HCT116 (cell line): ENCODE results near the gene FAM50A. TPM values are rescaled to one million over a fixed set of nuclear protein-coding genes. Genes with fewer than 3 reads are reported as not detected.
A peak's percentile ranks its signal among the peaks of the same experiment; 100 is the strongest.

ENCODE experiments used
- ATAC-seq: fragments of 200-7000 bp; cut with Tn5 transposase; 2 replicates; pipeline ENCODE4 v1.9.1; 2020; ENCODE audit warnings: mild to moderate bottlenecking, moderate library complexity
- BruUV-seq: library from RNA; stranded (reverse); fragments of 400-500 nt; replicated peaks from 2 replicates; lab custom pipeline; 2021; lab: Mats Ljungman, UMichigan
- CTCF ChIA-PET: fragments of 300-600 bp; sonication (Branson Sonifier 250); formaldehyde crosslinking; loops from one replicate; lab custom pipeline; 2021; ENCODE audit warnings: antibody characterized with exemption; lab: Charles Lee
- POLR2A ChIA-PET: fragments of 300-600, 350-600 bp; sonication (Branson Sonifier 250); formaldehyde crosslinking; loops from one replicate; lab custom pipeline; 2021; ENCODE audit warnings: antibody characterized with exemption; lab: Charles Lee
- RAD21 ChIA-PET, 2 experiments: fragments of 300-600 bp; sonication (Branson Sonifier 250); formaldehyde crosslinking; loops; one replicate each; lab custom pipeline; 2023; ENCODE audit warnings: low total read pairs in 2 of 2; ENCODE audit not compliant: uncharacterized antibody in 2 of 2, unreplicated experiment in 2 of 2, low non-redundant PET in 1 of 2; lab: Charles Lee
- DNase-seq: peaks from one replicate; pipeline ENCODE4 v3.0.0-alpha.2; 2010; ENCODE audit warnings: low read depth, low spot score
- H2AFZ ChIP-seq: fragments of 200-600 bp; shearing (Covaris generic), sonication (generic); 2 replicates; pipeline ENCODE4 v1.6.1; 2017; ENCODE audit warnings: low read depth, mixed run types, mixed read lengths, antibody characterized with exemption, low read length; ENCODE audit not compliant: poor library complexity, severe bottlenecking
- H3K27ac ChIP-seq: 2 replicates; pipeline ENCODE4 v1.5.1; 2012; ENCODE audit warnings: low read depth, low read length
- H3K27me3 ChIP-seq: fragments of 200-600 bp; sonication (generic); 2 replicates; pipeline ENCODE4 v1.6.1; 2016; ENCODE audit warnings: mixed run types, low read length, mixed read lengths; ENCODE audit not compliant: insufficient read depth
- H3K36me3 ChIP-seq, 2 experiments: fragments of 200-500 bp in 1 of 2; fragments of 200-600 bp in 1 of 2; sonication (Bioruptor generic) in 1 of 2; sonication (generic) in 1 of 2; 2 replicates each; pipeline versions ENCODE4 v1.5.1 to v1.6.1; 2014 to 2016; ENCODE audit warnings: low read length in 2 of 2, inconsistent platforms in 1 of 2, mixed read lengths in 1 of 2, mixed run types in 1 of 2; ENCODE audit not compliant: insufficient read depth in 2 of 2, control insufficient read depth in 1 of 2
- H3K4me1 ChIP-seq, 2 experiments: fragments of 200-600 bp in 1 of 2; sonication (generic) in 1 of 2; 2 replicates each; pipeline versions ENCODE4 v1.5.1 to v1.6.1; 2012 to 2017; ENCODE audit warnings: low read length in 2 of 2, inconsistent platforms in 1 of 2, mild to moderate bottlenecking in 1 of 2, mixed read lengths in 1 of 2, mixed run types in 1 of 2, moderate library complexity in 1 of 2; ENCODE audit not compliant: insufficient read depth in 2 of 2, control insufficient read depth in 1 of 2
- H3K4me2 ChIP-seq: fragments of 200-600 bp; sonication (generic); 2 replicates; pipeline ENCODE4 v1.6.1; 2017; ENCODE audit warnings: mixed run types, low read length, mixed read lengths
- H3K4me3 ChIP-seq, 2 experiments: fragments of 200-600 bp in 1 of 2; sonication (generic) in 1 of 2; replicated peaks in 1 of 2; 2 replicates each; pipeline ENCODE4 v1.5.1; 2011 to 2016; ENCODE audit warnings: low read length in 2 of 2, control low read depth in 1 of 2, low read depth in 1 of 2, mild to moderate bottlenecking in 1 of 2, mixed read lengths in 1 of 2, mixed run types in 1 of 2
- H3K79me2 ChIP-seq: fragments of 200-600 bp; sonication (generic); 2 replicates; pipeline ENCODE4 v1.6.1; 2017; ENCODE audit warnings: mild to moderate bottlenecking, mixed run types, low read length, moderate library complexity, mixed read lengths; ENCODE audit not compliant: insufficient read depth
- H3K9ac ChIP-seq: fragments of 200-600 bp; sonication (generic); 2 replicates; pipeline ENCODE4 v1.6.1; 2016; ENCODE audit warnings: low read length, mixed read lengths
- H3K9me2 ChIP-seq: fragments of 200-600 bp; sonication (generic), shearing (Covaris generic); 2 replicates; pipeline ENCODE4 v1.6.1; 2017; ENCODE audit warnings: mixed run types, mild to moderate bottlenecking, moderate library complexity; ENCODE audit not compliant: insufficient read depth
- H3K9me3 ChIP-seq, 2 experiments: fragments of 200-500 bp in 1 of 2; fragments of 200-600 bp in 1 of 2; sonication (Bioruptor generic) in 1 of 2; sonication (generic) in 1 of 2; 2 replicates each; pipeline ENCODE4 v1.6.1; 2014 to 2017; ENCODE audit warnings: low read length in 2 of 2, mixed read lengths in 2 of 2, inconsistent platforms in 1 of 2, low read depth in 1 of 2, mild to moderate bottlenecking in 1 of 2, mixed run types in 1 of 2, moderate library complexity in 1 of 2; ENCODE audit not compliant: control insufficient read depth in 1 of 2, insufficient read depth in 1 of 2
- H4K20me1 ChIP-seq: fragments of 200-600 bp; sonication (generic), shearing (Covaris generic); 2 replicates; pipeline ENCODE4 v1.6.1; 2017; ENCODE audit warnings: mixed run types, mild to moderate bottlenecking, moderate library complexity; ENCODE audit not compliant: insufficient read depth
- CBX3 ChIP-seq: IDR thresholded peaks from 2 replicates; pipeline ENCODE4 v1.6.1; 2012; ENCODE audit warnings: low read depth
- FOSL1 ChIP-seq: IDR thresholded peaks from 2 replicates; pipeline ENCODE4 v1.6.1; 2012; ENCODE audit warnings: low read depth
- POLR2AphosphoS5 ChIP-seq: IDR thresholded peaks from 2 replicates; pipeline ENCODE4 v1.6.1; 2011; ENCODE audit warnings: mild to moderate bottlenecking, low read depth, low read length, moderate library complexity
- RAD21 ChIP-seq: IDR thresholded peaks from 2 replicates; pipeline ENCODE4 v1.6.1; 2012; ENCODE audit warnings: low read depth, mild to moderate bottlenecking
- YY1 ChIP-seq: IDR thresholded peaks from 2 replicates; pipeline ENCODE4 v1.6.1; 2011; ENCODE audit warnings: low read length, low read depth, moderate library complexity, mild to moderate bottlenecking; ENCODE audit not compliant: insufficient replicate concordance; ENCODE audit errors: extremely low read depth
- ZNF274 ChIP-seq: fragments of 200-500 bp; sonication (Bioruptor generic); IDR thresholded peaks from 2 replicates; pipeline ENCODE4 v1.6.1; 2014; ENCODE audit warnings: mild to moderate bottlenecking, low read depth, low read length, inconsistent platforms
- intact Hi-C: fragments of 100-400 bp; cut with micrococcal nuclease; formaldehyde crosslinking; loops from 2 replicates; pipeline ENCODE4 v1.10.0; 2022
- total RNA-seq: library from RNA; stranded (reverse); gene quantifications from one replicate; pipeline ENCODE4 v1.2.1, GENCODE V29; 2021; ENCODE audit not compliant: unreplicated experiment
- TF ChIP-seq, protein P1 (sequence below): IDR thresholded peaks from 2 replicates; pipeline ENCODE4 v1.6.1; 2012

The FAM50A gene
- total RNA-seq, 1 experiment from 2014 or later, result 46.5 TPM

DNA sequence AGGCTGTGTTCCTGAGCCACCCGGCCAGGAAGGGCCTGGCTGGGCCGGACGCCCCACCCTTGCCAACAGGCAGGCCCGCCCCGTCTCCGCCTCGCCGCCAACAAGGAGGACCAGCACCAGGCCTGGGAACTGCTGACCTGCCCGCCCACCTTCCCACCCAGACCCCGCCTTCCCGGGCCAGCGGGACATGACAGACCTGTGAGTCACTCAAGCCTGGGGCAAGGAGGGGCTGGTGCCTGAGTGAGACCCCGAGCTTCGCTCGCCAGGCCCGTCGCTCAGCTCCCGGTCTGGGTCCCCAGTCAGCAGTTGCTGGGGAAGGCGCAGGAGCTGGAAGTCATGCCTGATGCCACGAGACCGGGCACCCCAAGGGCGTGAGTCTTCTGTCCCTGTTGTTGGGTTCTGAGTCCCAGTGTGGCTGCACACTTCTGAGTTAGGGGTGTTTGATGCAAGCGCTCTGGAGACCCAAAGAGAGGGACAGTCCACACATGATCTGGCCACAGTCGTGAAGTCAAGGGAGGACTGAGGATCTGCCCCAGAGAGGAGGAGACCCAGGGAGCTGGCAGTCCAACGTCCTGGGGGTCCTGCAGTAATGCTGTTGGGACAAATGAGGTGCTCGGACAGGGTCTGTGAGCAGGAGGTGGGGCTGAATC lies 34.6 kb upstream of the FAM50A start, which contains the start of gene DNASE1L1:
Gene DNASE1L1 (minus strand): TSS at position 33 of the 650 bp plus-strand sequence. CDS start 3,686 bp downstream, outside the sequence.
- intact Hi-C loops, result loop anchor here (5.0 kb wide), 1 partner anchor 68 kb away; the partner anchor contains the start of gene LAGE3
- no peaks in the 10 kb centered on the region for H4K20me1 ChIP-seq
- TF ChIP-seq RAD21, result no peak
- peak; percentile 53 for TF ChIP-seq POLR2AphosphoS5
- TF ChIP-seq YY1, result no peak
- TF ChIP-seq CBX3, result no peak
- no peak for TF ChIP-seq ZNF274
- TF ChIP-seq, protein P1, sequence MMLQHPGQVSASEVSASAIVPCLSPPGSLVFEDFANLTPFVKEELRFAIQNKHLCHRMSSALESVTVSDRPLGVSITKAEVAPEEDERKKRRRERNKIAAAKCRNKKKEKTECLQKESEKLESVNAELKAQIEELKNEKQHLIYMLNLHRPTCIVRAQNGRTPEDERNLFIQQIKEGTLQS, result no peak
- H3K4me2 ChIP-seq, result peak within 1 kb of the TSS; percentile 87
- H3K9ac ChIP-seq, result peak within 1 kb of the TSS; percentile 73
- H3K4me3 ChIP-seq, result peak within 1 kb of the TSS; percentile 54 to 64
- H3K9me2 ChIP-seq, result no peaks in the 10 kb centered on the region
- BruUV-seq, result no TSS peak
- H3K9me3 ChIP-seq, result no peaks in the 10 kb centered on the region
- H2AFZ ChIP-seq, result no peak within 1 kb of the TSS
- RAD21 ChIA-PET, result interaction anchor here in 1 of 2 experiments (0.6 to 1.6 kb wide), 2 partner anchors 20 to 36 kb away, joined by 3 to 5 read pairs; partner anchors contain the start of gene ATP6AP1
- peaks cover 15 to 35% of the 10 kb centered on the region in 2 experiments for H3K4me1 ChIP-seq
- ATAC-seq (peak; percentile 81), DNase-seq (no peak)
- no peaks in the 10 kb centered on the region for H3K36me3 ChIP-seq
- H3K27me3 ChIP-seq, result no peaks in the 10 kb centered on the region
- no peaks in the 10 kb centered on the region for H3K79me2 ChIP-seq
- peak within 1 kb of the TSS; percentile 91 for H3K27ac ChIP-seq
- CTCF ChIA-PET, result interaction anchor here (0.9 kb wide), 1 partner anchor 36 kb away, joined by 3 read pairs; no protein-coding TSS in a partner anchor
- POLR2A ChIA-PET, result interaction anchor here (1.7 to 1.9 kb wide), 2 partner anchors 9 to 11 kb away, joined by 10 to 12 read pairs; partner anchors contain the start of gene RPL10

DNA sequence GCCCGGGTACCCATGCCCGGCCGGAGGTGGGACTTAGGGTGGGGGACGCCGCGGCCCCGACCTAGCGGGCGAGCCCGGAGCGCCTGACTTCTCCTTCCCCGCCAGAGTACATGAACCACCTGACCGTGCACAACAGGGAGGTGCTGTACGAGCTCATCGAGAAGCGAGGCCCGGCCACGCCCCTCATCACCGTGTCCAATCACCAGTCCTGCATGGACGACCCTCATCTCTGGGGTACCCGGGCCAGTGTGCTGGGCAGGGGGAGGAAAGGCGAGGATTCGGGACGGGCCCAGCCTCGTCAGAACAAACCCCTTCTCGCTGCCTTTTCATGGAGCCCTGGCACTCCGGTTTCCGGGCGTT lies 32.0 kb upstream of the FAM50A start:
- peak; percentile 62 for ATAC-seq
- Histone ChIP-seq H3K4me1 (peaks cover 15 to 35% of the 10 kb centered on the region in 2 experiments), H3K79me2 (no peaks in the 10 kb centered on the region), H3K9me3 (no peaks in the 10 kb centered on the region), H3K36me3 (no peaks in the 10 kb centered on the region), H2AFZ (no peak overlapping the region), H3K4me2 (peak overlapping the region; percentile 82), H3K9ac (peak overlapping the region; percentile 78), H3K27me3 (no peaks in the 10 kb centered on the region), H3K9me2 (no peaks in the 10 kb centered on the region), H3K4me3 (peak overlapping the region; percentile 54 to 66), H3K27ac (peak overlapping the region; percentile 91), H4K20me1 (no peaks in the 10 kb centered on the region)
- POLR2A ChIA-PET, result interaction anchor here (1.0 to 2.2 kb wide), 4 partner anchors 13 to 115 kb away, joined by 3 to 9 read pairs (median 4); partner anchors contain the start of genes RPL10 and SLC10A3
- TF ChIP-seq FOSL1, result no peak
- TF ChIP-seq ZNF274, result no peak
- TF ChIP-seq POLR2AphosphoS5, result peak; percentile 52; the same call in 1 of the 2 replicates
- intact Hi-C loops, result no loop called here
- DNase-seq, result no peak
- CTCF ChIA-PET, result interaction anchor here (1.0 to 1.5 kb wide), 2 partner anchors 13 to 38 kb away, joined by 4 read pairs; no protein-coding TSS in a partner anchor
- RAD21 ChIA-PET, result no interaction called here
- BruUV-seq, result no TSS peak
